VCaP (cell line): ENCODE results near the gene SCAI.
"Not testable (repeated sequence)": the region's sequence is repeated elsewhere in the genome, so short reads cannot be mapped to it uniquely, and the experiment has no call there.

Experiments used
- H3K27ac ChIP-seq: fragments of 450-650 bp; 2 replicates; pipeline ENCODE4 v1.5.1; 2017
- CTCF ChIP-seq: fragments of 450-650 bp; conservative IDR thresholded peaks from 2 replicates; pipeline ENCODE4 v1.5.1; 2017; ENCODE audit warnings: mild to moderate bottlenecking, moderate library complexity

Gene SCAI

DNA sequence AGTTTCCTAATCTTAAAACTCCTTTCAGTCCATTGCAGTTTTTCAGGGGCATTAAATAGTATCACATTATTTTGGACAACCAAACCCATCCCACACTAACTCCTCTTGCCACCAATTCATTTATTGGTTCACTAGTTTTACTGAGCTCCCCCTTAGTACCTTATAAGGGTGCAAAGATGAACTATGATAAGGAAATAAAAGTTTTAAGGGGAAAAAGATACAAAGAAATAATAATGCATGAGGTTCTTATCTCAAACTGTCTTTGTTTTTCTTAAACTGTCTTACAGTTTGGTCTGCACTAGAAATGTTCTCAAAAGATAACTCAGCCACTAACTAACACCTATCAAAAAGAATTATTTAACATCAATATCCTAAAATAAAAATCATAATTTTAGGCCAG is 8.4 kb downstream of the SCAI start:
- no peak overlapping the region for H3K27ac ChIP-seq
- no peak for TF ChIP-seq CTCF

DNA sequence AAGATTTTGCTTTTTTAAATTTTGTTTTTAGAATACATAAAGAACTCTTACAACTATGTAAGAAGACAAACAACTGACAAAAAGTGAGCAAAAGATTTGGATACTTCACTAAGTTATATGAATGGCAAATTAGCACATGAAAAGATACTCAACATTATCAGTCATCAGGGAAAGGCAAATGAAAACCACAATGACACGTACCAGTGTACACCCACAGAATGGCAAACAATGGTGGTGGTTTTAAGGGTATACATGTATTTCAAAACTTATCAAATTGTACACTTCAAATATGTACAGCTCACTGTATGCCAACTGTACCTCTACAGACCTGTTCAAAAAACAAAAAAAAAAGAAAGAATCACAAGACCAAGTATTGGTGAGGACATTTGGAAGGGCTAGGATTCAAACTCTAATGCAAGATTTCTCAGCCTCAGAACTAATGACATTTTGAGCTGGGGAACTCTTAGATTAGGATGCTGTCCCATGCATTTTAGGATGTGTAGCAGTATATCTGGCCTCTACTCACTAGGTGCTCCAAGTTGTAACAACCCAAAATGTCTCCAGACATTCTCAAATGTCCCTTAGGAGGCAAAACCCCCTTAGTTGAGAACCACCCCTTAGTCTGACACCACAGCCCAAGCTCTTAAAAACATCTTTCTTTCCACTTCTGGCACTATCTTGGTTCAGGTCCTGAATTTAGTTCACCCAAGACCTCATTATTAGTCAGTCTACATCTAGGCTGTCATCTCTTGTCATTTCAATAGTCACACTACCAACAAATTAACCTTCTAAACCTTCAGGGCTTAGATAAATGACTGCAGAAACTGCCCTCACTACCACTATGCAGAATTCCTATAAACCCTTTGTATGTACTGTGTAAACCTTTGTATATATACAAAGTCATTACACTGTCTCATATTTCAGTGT is 9.7 kb downstream of the SCAI start:
- no peak for TF ChIP-seq CTCF

DNA sequence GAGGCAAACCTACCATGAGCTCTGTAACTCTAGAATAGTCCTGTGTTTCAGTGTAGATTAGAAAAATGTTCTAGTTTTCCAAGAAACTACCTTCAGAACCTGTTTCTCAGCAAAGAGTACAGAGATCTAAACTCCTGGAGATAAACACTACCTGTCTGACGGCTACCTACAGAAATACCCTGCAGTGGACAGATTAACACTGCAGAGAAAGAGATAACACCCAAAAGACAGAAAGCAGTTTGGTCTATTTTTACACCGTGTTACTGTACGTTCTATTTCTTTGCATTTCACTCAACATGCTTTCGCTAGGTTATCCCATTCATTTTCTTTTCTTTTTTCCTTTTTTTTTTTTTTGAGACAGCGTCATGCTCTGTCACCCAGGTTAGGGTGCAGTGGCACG is 11.6 kb downstream of the SCAI start:
- peak overlapping the region; percentile 51 for H3K27ac ChIP-seq
- no peak for TF ChIP-seq CTCF

More for the DNA sequence above, 9.7 kb downstream of the SCAI start:
- H3K27ac ChIP-seq, result no peak overlapping the region

GRCh38 chr9:125126019-125126746 is 17.1 kb downstream of the SCAI start:
- H3K27ac ChIP-seq, result no peak overlapping the region
- TF ChIP-seq CTCF, result no peak

GRCh38 chr9:125125523-125125922 is 17.8 kb downstream of the SCAI start:
- no peak for TF ChIP-seq CTCF
- no peak overlapping the region for H3K27ac ChIP-seq

DNA sequence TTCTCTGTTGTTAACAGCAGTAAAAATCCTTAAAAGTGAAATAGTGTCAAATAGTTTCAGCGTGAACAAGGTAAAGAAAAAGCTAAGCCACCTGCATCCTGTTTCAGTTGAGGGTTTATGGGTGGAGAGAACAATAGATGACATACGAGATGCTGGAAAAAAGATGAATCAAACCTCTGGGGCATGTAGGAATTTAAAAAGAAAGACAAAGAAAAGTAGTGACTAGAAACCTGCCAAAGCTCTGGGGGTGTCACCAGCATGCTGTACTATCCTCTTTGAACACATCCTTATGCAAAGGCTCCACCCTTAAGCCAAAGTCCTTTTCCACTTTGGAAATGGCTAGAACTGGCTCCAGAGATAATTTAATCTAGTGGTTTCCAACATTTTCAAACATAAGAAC is 22.2 kb downstream of the SCAI start:
- no peak overlapping the region for H3K27ac ChIP-seq
- TF ChIP-seq CTCF, result no peak

GRCh38 chr9:125119643-125120286 is 23.6 kb downstream of the SCAI start:
- peak; percentile 30; the same call in 1 of the 2 replicates for TF ChIP-seq CTCF
- 0 out of 2 replicates have a peak overlapping the region, but pooled peaks have one; percentile 22 for H3K27ac ChIP-seq

DNA sequence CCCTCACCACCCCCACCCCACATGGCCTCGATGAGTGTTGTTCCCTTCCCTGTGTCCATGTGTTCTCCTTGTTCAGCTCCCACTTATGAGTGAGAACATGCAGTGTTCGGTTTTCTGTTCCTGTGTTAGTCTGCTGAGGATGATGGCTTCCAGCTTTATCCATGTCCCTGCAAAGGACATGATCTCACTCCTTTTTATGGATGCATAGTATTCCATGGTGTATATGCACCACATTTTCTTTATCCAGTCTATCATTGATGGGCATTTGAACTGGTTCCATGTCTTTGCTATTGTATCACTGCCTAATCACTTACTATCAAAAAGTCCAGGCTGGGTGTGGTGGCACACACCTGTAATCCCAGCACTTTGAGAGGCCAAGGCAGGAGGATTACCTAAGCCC is 24.6 kb downstream of the SCAI start:
- not testable (repeated sequence) for H3K27ac ChIP-seq

- H3K27ac ChIP-seq, result not testable (repeated sequence)
Measured at GRCh38 chr9:125114503-125114902, 28.8 kb downstream of the SCAI start.
